Ovary (tissue), 9 donors: ENCODE measurements around the gene COQ9. TPM values are rescaled to one million over a fixed set of nuclear protein-coding genes. Genes with fewer than 3 reads are reported as not detected.

Experiments
- DNase-seq, 5 donors: peaks; one replicate each; pipeline ENCODE4 v3.0.0-alpha.2; 2019 to 2020
- H3K27ac ChIP-seq, 2 donors: fragments of 200-600 bp; one replicate each; pipeline versions ENCODE4 v1.5.1 to v1.8.0; 2019 to 2022
- H3K27me3 ChIP-seq: fragments of 200-600 bp; one replicate; pipeline ENCODE4 v1.8.0; 2022
- H3K36me3 ChIP-seq: fragments of 200-600 bp; sonication (generic); one replicate; pipeline ENCODE4 v1.5.1; 2019
- H3K4me1 ChIP-seq: one replicate; pipeline ENCODE4 v1.8.1; 2013; ENCODE audit warnings: mild to moderate bottlenecking, moderate library complexity; ENCODE audit not compliant: insufficient read depth
- H3K4me3 ChIP-seq: fragments of 200-600 bp; sonication (generic); one replicate; pipeline ENCODE4 v1.5.1; 2017
- H3K9me3 ChIP-seq, 2 donors: fragments of 200-600 bp in 1 of 2; sonication (generic) in 1 of 2; one replicate each; pipeline versions ENCODE4 v1.5.1 to v1.8.1; 2013 to 2019; ENCODE audit warnings: mild to moderate bottlenecking in 1 of 2, moderate library complexity in 1 of 2
- EP300 ChIP-seq: sonication (generic); formaldehyde crosslinking; IDR thresholded peaks from one replicate; pipeline ENCODE4 v1.6.1; 2017; ENCODE audit warnings: antibody characterized with exemption
- POLR2A ChIP-seq: fragments of 450-650 bp; IDR thresholded peaks from one replicate; pipeline ENCODE4 v1.6.1; 2017; ENCODE audit warnings: antibody characterized with exemption, mild to moderate bottlenecking, moderate library complexity
- WGBS, 3 donors: extraction: QIAGEN DNeasy Blood & Tissue Kit in 1 of 3; methylation state at CpG; one replicate each; pipeline versions ENCODE4 v1.1.5 to v1.1.7; 2013 to 2017; 5-methylcytosine and 5-hydroxymethylcytosine counted together
- intact Hi-C, 4 donors: fragments of 100-400 bp; cut with DNase I; formaldehyde crosslinking; loops; one replicate each; pipeline versions ENCODE4 v1.11.0 to v1.15.1; 2022 to 2023
- polyA plus RNA-seq, 2 donors: library from polyadenylated mRNA; stranded (reverse); fragments of 200-250 nt in 1 of 2; fragments of 350-450 nt in 1 of 2; fragmentation: Illumina TruSeq in 1 of 2; extraction: RNeasy Lipid Tissue Mini Kit (QIAGEN cat#74804) in 1 of 2; gene quantifications; one replicate each; pipeline ENCODE4 v1.2.3, GENCODE V29; 2013 to 2014
- total RNA-seq, 7 donors: library from RNA; depleted of rRNA in 2 of 7; stranded (reverse); fragments of >200 nt in 2 of 7; fragmentation: NEBNext Ultra II Directional in 3 of 7; extraction: Animal tissue kit (Norgen Biotek cat#: 25700) in 3 of 7; gene quantifications; one replicate each; pipeline versions ENCODE4 v1.1.0 to v1.2.4, GENCODE V29; 2016 to 2023
- TF ChIP-seq, protein P1 (sequence below), 3 donors: fragments of 450-650 bp in 2 of 3; fragments of 200-600 bp in 1 of 3; IDR thresholded peaks; one replicate each; pipeline versions ENCODE4 v1.5.1 to v1.8.0; 2016 to 2022; ENCODE audit warnings: antibody characterized with exemption in 3 of 3, mild to moderate bottlenecking in 1 of 3
- donor health status: DM: no; HTN: no; CAD: no; lungs with moderate emphysema.
- donor health status: DM: no; HTN: no; CAD: no.
- donor health status: Bipolar disorder and iron deficiency.
- donor health status: DM: yes; HTN: yes; CAD: no.
- donor health status: DM: no; HTN: no; CAD: no.
- donor health status: DM: yes; HTN: yes; CAD: no.

Gene COQ9
- total and polyA plus RNA-seq, 9 donors = 24.4 to 68.8 (median 30.1) TPM

DNA sequence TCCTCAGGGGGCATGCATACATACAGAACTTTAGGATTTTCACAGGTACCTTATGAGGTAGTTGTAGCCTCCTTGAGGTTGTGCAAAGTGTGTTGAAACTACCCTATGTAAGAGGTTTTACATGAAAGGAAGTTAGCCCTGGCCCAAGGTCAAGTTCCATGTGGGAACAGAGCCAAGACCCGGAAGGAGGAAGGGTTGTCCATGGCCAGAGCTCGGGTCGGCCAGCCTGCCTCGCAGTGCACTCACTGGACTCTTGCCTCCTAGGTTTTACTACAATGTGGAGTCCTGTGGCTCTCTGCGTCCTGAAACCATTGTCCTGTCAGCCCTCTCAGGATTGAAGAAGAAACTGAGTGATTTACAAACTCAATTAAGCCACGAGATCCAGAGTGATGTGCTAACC, 23.4 kb downstream of the COQ9 start:
- intact Hi-C loops = no loop called here
- H3K36me3 ChIP-seq = no peaks in the 10 kb centered on the region
- 9 to 14% (median 10%) methylated on average over 6 of the region's 6 CpGs for WGBS, 3 donors
- no peak overlapping the region for H3K27ac ChIP-seq
- H3K4me3 ChIP-seq = no peak overlapping the region
- no peaks in the 10 kb centered on the region for H3K27me3 ChIP-seq
- TF ChIP-seq POLR2A (no peak), EP300 (no peak)
- TF ChIP-seq, protein P1, sequence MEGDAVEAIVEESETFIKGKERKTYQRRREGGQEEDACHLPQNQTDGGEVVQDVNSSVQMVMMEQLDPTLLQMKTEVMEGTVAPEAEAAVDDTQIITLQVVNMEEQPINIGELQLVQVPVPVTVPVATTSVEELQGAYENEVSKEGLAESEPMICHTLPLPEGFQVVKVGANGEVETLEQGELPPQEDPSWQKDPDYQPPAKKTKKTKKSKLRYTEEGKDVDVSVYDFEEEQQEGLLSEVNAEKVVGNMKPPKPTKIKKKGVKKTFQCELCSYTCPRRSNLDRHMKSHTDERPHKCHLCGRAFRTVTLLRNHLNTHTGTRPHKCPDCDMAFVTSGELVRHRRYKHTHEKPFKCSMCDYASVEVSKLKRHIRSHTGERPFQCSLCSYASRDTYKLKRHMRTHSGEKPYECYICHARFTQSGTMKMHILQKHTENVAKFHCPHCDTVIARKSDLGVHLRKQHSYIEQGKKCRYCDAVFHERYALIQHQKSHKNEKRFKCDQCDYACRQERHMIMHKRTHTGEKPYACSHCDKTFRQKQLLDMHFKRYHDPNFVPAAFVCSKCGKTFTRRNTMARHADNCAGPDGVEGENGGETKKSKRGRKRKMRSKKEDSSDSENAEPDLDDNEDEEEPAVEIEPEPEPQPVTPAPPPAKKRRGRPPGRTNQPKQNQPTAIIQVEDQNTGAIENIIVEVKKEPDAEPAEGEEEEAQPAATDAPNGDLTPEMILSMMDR (IDR thresholded peaks at IDR 0.05) = no peak
- H3K4me1 ChIP-seq = peaks cover 8% of the 10 kb centered on the region
- H3K9me3 ChIP-seq = no peaks in the 10 kb centered on the region
- DNase-seq = peak; percentile 76 to 87 (median 77)

GRCh38 chr16:57471209-57471608, 23.9 kb downstream of the COQ9 start:
- Histone ChIP-seq H3K36me3 (no peaks in the 10 kb centered on the region), H3K9me3 (no peaks in the 10 kb centered on the region), H3K4me1 (peaks cover 8% of the 10 kb centered on the region), H3K4me3 (no peak overlapping the region), H3K27ac (no peak overlapping the region), H3K27me3 (no peaks in the 10 kb centered on the region)
- DNase-seq = no peak
- intact Hi-C loops = no loop called here
- TF ChIP-seq POLR2A (no peak), EP300 (no peak)
- TF ChIP-seq, protein P1 (IDR thresholded peaks at IDR 0.05) = no peak
- 91 to 95% (median 92%) methylated on average over 1 of the region's 1 CpG for WGBS, 3 donors

DNA sequence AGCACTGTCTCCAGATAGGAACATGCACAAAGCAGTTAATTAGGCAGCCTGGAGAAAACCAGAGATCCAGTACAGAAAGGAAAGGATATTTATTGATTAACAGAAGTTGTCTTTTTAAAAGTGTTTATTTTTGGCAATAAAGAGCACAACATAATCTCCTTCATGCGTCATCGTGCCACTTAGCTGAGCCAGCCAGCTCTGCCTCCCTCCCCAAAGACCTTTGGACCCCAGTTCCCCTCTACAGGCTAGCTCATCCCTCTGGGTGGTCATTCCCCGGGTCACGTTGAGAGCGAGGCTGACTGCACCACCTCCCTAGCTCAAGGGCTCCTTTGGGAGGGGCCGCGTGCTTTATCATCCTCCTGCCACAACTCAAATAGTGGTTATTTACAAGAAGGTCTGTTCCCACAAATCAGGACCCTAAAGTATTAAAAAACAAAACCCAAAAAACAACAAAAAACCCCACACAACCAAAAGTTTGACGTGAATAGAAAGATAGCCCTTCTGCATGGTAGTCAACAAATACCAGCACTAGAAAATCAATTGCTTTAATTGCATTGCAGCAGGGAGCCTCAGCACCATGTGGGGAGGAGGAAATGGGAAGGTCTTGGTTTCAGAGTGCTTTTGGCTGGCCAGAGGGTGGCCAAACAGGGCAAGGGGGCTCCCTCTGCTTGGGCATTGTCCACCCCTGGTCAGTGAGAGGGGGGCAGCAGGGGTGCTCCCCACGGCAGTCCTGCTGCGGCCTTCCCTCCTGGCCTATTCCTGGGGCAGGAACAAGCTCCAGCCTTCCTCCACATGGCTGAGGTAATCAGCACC, 24.8 kb downstream of the COQ9 start:
- Histone ChIP-seq H3K36me3 (no peaks in the 10 kb centered on the region), H3K27ac (no peak overlapping the region), H3K4me1 (peaks cover 8% of the 10 kb centered on the region), H3K9me3 (no peaks in the 10 kb centered on the region), H3K4me3 (no peak overlapping the region), H3K27me3 (no peaks in the 10 kb centered on the region)
- WGBS, 3 donors = 24 to 27% (median 25%) methylated on average over 10 of the region's 10 CpGs
- intact Hi-C loops = no loop called here
- DNase-seq = peak in 2 of 5 donors; percentile 53 to 62
- TF ChIP-seq, protein P1 (IDR thresholded peaks at IDR 0.05) = no peak
- TF ChIP-seq POLR2A (no peak), EP300 (no peak)

GRCh38 chr16:57472665-57473060, 25.4 kb downstream of the COQ9 start:
- intact Hi-C loops = no loop called here
- DNase-seq = no peak
- peaks cover 8% of the 10 kb centered on the region for H3K4me1 ChIP-seq
- no peaks in the 10 kb centered on the region for H3K36me3 ChIP-seq
- TF ChIP-seq POLR2A (no peak), EP300 (no peak)
- TF ChIP-seq, protein P1 (IDR thresholded peaks at IDR 0.05) = no peak
- no peaks in the 10 kb centered on the region for H3K27me3 ChIP-seq
- H3K27ac ChIP-seq = no peak overlapping the region
- 46 to 52% (median 47%) methylated on average over 4 of the region's 4 CpGs for WGBS, 3 donors
- H3K9me3 ChIP-seq = no peaks in the 10 kb centered on the region
- H3K4me3 ChIP-seq = no peak overlapping the region
